Measurements from ENCODE around the gene SEMA6B. TPM values are rescaled to one million over a fixed set of nuclear protein-coding genes. Genes with fewer than 3 reads are reported as not detected.
A peak's percentile ranks its signal among the peaks of the same experiment; 100 is the strongest.

Gene SEMA6B
- polyA plus RNA-seq, 1 donor (not counting 4 experiments of a cell fraction or from before 2014, with no cell fraction given): 0.41 TPM

DNA sequence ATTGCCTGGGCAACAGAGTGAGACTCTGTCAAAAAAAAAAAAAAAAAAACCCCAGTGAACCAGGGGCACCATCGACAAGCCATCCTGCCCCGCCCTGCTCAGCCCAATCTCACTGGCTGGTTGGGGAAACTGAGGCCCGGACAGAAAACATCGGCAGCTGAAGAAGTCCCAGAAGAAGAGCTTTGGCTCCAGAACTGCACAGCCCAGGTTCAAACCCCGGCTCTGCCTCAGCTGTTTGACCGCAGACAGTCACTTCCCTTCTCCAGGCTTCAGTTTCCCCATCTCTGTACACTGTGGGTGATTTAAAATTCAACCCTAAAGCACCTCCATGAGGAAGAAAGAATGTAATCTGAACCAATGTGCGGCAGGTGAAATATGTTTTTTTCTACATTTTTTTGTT, 9.4 kb upstream of the SEMA6B start:
- Histone ChIP-seq H3K9me1 (ENCODE audit: control insufficient read depth, extremely low read depth, insufficient read depth, low read length) (no peaks in the 10 kb centered on the region), H3K79me2 (ENCODE audit: control insufficient read depth, insufficient read depth, low read length) (no peaks in the 10 kb centered on the region), H3K4me1 (ENCODE audit: control insufficient read depth, extremely low read depth, insufficient read depth, low read length) (peaks cover 4% of the 10 kb centered on the region), H2AFZ (ENCODE audit: control insufficient read depth, low read length) (no peak overlapping the region), H3K4me2 (ENCODE audit: control insufficient read depth, extremely low read depth, insufficient read depth, low read depth, low read length) (no peak overlapping the region), H3K9me3 (ENCODE audit: control insufficient read depth, low read depth, low read length) (no peaks in the 10 kb centered on the region), H3K9ac (ENCODE audit: control insufficient read depth, extremely low read depth, insufficient read depth, low read length) (no peak overlapping the region), H3K36me3 (ENCODE audit: control insufficient read depth in 2 of 2, extremely low read depth in 1 of 2, insufficient read depth in 2 of 2, low read length in 2 of 2) (no peaks in the 10 kb centered on the region), H4K20me1 (ENCODE audit: control insufficient read depth, extremely low read depth, insufficient read depth, low read length) (no peaks in the 10 kb centered on the region), H3K27ac (ENCODE audit: control insufficient read depth, insufficient read depth, low read length) (no peak overlapping the region), H3K27me3 (ENCODE audit: control insufficient read depth, extremely low read depth, insufficient read depth, low read length) (no peaks in the 10 kb centered on the region), H3K4me3 (ENCODE audit: control insufficient read depth in 2 of 3, extremely low read depth in 1 of 3, insufficient read depth in 2 of 3, low read depth in 1 of 3, low read length in 3 of 3) (no peak overlapping the region)
- no peak for DNase-seq (ENCODE audit: low read depth, low spot score)
- FAIRE-seq: no peak
- TF ChIP-seq EZH2 (IDR thresholded peaks at IDR 0.05; ENCODE audit: low read length): no peak
- TF ChIP-seq, protein P1, sequence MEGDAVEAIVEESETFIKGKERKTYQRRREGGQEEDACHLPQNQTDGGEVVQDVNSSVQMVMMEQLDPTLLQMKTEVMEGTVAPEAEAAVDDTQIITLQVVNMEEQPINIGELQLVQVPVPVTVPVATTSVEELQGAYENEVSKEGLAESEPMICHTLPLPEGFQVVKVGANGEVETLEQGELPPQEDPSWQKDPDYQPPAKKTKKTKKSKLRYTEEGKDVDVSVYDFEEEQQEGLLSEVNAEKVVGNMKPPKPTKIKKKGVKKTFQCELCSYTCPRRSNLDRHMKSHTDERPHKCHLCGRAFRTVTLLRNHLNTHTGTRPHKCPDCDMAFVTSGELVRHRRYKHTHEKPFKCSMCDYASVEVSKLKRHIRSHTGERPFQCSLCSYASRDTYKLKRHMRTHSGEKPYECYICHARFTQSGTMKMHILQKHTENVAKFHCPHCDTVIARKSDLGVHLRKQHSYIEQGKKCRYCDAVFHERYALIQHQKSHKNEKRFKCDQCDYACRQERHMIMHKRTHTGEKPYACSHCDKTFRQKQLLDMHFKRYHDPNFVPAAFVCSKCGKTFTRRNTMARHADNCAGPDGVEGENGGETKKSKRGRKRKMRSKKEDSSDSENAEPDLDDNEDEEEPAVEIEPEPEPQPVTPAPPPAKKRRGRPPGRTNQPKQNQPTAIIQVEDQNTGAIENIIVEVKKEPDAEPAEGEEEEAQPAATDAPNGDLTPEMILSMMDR (optimal IDR thresholded peaks at IDR 0.05 in 1 of 3, IDR thresholded peaks at IDR 0.05 in 1 of 3, conservative IDR thresholded peaks at IDR 0.05 in 1 of 3; ENCODE audit: extremely low read depth in 1 of 3, insufficient read depth in 2 of 3, low read length in 3 of 3): no peak
- dilution Hi-C loops (cut with MboI; ENCODE audit: extremely low pct_ligation_motif_present, low sequenced_read_pairs): no loop called here

DNA sequence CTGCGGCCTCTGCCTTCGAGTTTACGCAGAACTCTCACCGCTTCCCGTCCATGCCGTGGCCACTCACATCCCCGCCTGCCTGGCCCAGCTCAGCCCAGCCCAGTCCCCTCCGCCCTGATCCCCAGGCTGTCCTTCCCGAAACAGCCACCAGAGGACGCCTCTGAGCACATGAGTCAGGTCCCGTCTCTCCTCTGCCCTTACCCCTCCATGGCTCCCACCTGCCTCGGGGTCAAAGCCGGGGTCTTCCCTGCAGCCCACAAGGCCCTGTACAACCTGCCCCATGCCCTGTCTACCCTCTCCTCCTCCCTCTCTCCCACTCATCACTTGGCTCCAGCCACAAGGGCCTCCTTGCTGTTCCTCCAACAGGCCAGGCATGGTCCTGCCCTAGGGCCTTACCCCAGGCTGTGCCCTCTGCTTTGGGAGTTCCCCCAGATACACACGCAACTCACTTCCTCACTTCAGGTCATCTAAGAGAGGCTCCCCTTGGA, 8.1 kb upstream of the SEMA6B start:
- no peaks in the 10 kb centered on the region for H3K9me1 ChIP-seq (ENCODE audit: control insufficient read depth, extremely low read depth, insufficient read depth, low read length)
- H3K27me3 ChIP-seq (ENCODE audit: control insufficient read depth, extremely low read depth, insufficient read depth, low read length): no peaks in the 10 kb centered on the region
- H3K4me2 ChIP-seq (ENCODE audit: control insufficient read depth, extremely low read depth, insufficient read depth, low read depth, low read length): no peak overlapping the region
- dilution Hi-C loops (cut with MboI; ENCODE audit: extremely low pct_ligation_motif_present, low sequenced_read_pairs): no loop called here
- no peak overlapping the region for H3K27ac ChIP-seq (ENCODE audit: control insufficient read depth, insufficient read depth, low read length)
- no peak for FAIRE-seq
- no peaks in the 10 kb centered on the region for H3K36me3 ChIP-seq (ENCODE audit: control insufficient read depth in 2 of 2, extremely low read depth in 1 of 2, insufficient read depth in 2 of 2, low read length in 2 of 2)
- no peaks in the 10 kb centered on the region for H4K20me1 ChIP-seq (ENCODE audit: control insufficient read depth, extremely low read depth, insufficient read depth, low read length)
- no peak overlapping the region for H3K9ac ChIP-seq (ENCODE audit: control insufficient read depth, extremely low read depth, insufficient read depth, low read length)
- no peak overlapping the region for H2AFZ ChIP-seq (ENCODE audit: control insufficient read depth, low read length)
- no peak for DNase-seq (ENCODE audit: low read depth, low spot score)
- H3K79me2 ChIP-seq (ENCODE audit: control insufficient read depth, insufficient read depth, low read length): no peaks in the 10 kb centered on the region
- no peaks in the 10 kb centered on the region for H3K9me3 ChIP-seq (ENCODE audit: control insufficient read depth, low read depth, low read length)
- peaks cover 4% of the 10 kb centered on the region for H3K4me1 ChIP-seq (ENCODE audit: control insufficient read depth, extremely low read depth, insufficient read depth, low read length)
- TF ChIP-seq, protein P1 (optimal IDR thresholded peaks at IDR 0.05 in 1 of 3, IDR thresholded peaks at IDR 0.05 in 1 of 3, conservative IDR thresholded peaks at IDR 0.05 in 1 of 3; ENCODE audit: extremely low read depth in 1 of 3, insufficient read depth in 2 of 3, low read length in 3 of 3): peak; percentile 90 to 97 (median 93)
- no peak for TF ChIP-seq EZH2 (IDR thresholded peaks at IDR 0.05; ENCODE audit: low read length)
- H3K4me3 ChIP-seq (ENCODE audit: control insufficient read depth in 2 of 3, extremely low read depth in 1 of 3, insufficient read depth in 2 of 3, low read depth in 1 of 3, low read length in 3 of 3): no peak overlapping the region

Data from keratinocyte (primary cell).